DMS114 treated with DMSO at 0.1 percent for 48 hours (cell line): ENCODE results near the gene PPP2R1A.
A peak's percentile ranks its signal among the peaks of the same experiment; 100 is the strongest.

Experiments
- DNase-seq: peaks from one replicate; lab custom pipeline; 2025; ENCODE audit not compliant: unreplicated experiment; lab: John Stamatoyannopoulos, UW

PPP2R1A gene

GRCh38 chr19:52189735-52190486 is at the start of gene PPP2R1A:
TSS of gene PPP2R1A (plus strand) at chr19:52190052. CDS start at chr19:52190097, 45 bp downstream.
- DNase-seq = peak; percentile 100

DNA sequence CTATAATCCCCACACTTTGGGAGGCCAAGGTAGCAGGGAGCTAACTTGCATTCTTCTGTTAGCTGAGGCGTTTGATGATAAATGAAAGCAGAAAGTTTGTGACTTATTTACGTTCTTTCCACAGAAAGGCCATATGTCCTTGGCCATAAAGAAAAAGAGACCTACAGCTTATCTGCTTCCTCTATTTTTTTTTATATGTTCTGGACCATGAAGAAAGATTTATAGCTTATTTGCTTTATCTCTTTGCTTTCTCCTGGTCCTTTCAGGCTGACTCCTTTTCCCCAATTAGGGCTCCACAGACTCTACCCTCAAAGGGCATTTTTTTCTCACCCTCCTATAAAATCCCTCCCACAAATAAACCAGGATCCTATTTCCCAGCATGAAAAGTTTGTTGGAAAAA is 48.6 kb upstream of the PPP2R1A start:
- no peak for DNase-seq

GRCh38 chr19:52142001-52142595 is 47.8 kb upstream of the PPP2R1A start:
- no peak for DNase-seq

- no peak for DNase-seq
Measured at GRCh38 chr19:52148256-52148655, 41.6 kb upstream of the PPP2R1A start.

GRCh38 chr19:52155596-52156359 is 34.1 kb upstream of the PPP2R1A start:
- DNase-seq = no peak

DNA sequence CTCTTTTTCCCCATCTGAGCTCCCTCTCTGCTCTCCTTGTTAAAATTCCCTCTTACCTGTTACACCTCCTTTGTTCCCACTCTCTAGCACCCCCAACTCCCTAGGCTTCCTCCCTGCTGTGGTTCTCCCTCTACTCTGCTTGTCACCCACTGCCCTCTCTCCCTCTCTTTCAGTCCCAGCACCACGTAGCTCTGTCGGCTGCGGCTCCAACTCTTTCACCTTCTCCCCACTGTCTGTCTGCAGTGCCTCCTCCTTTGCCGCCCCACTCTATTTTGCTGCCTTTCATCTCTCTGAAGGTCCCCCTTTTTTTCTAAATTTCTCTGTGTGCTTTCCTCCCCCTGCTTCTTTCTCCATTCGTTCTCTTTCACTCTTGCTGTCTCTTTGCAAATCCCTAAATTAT is 19.5 kb upstream of the PPP2R1A start:
- no peak for DNase-seq

- no peak for DNase-seq
Measured at GRCh38 chr19:52170863-52171320, 19.0 kb upstream of the PPP2R1A start.

DNA sequence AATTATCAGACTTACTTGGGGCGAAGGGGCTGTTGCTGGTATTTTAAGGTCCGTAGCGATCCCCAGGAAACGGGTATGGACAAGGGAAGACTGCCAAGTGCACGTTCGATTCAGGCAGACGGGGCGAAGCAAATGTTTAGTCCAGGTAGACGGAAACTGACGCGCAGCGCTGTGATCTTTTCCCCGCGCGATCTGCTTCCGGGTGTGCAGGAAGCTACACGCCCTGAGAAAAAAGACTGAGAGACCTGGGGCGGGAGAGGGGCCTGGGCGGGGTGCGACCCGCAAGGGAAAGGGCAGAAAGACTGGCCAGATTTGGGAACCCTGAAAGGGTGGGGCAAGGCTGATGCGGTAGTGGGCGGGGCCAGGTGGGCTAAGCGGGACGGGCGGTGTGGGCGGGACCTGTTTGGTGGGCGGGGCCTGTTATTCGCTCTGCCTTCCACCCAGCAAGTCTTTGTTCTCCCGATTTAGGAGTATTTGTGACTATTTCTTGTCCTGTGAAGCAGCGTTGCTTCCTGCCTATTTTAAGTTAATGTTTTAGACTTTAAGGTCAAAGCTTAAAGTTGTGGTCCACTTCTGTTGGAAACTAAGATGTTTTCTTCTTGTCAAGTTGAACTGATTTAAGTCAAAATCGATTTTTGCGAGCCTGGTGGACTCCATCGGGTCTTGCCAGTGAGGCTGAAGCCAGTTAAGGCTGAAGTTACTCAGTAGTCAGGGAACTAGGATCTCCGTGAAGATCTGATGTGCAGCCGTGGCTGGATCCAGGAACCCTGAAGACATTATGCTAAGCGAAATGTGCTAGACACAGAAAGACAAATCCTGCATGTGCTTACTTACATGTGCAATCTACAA is 18.3 kb upstream of the PPP2R1A start, which contains the start of gene ZNF836:
Gene ZNF836, minus strand, starts transcription at position 301 of the 849 bp plus-strand sequence. CDS start 3,549 bp downstream, outside the sequence.
- DNase-seq = peak; percentile 62

DNA sequence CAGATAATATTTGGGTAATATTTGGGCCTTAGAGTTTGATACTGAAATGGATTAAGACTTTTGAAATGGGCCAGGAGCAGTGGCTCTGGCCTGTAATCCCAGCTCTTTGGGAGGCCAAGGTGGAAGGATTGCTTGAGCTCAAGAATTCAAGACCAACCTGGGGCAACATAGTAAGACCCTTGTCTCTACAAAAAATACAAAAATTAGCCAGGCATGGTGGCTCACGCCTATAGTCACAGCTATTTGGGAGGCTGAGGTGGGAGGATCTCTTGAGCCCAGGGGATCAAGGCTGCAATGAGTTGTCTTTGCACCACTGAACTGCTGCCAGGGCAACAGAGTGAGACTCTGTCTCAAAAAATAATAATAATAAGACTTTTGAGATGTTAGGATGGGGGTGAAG is 17.5 kb upstream of the PPP2R1A start:
- no peak for DNase-seq

DNA sequence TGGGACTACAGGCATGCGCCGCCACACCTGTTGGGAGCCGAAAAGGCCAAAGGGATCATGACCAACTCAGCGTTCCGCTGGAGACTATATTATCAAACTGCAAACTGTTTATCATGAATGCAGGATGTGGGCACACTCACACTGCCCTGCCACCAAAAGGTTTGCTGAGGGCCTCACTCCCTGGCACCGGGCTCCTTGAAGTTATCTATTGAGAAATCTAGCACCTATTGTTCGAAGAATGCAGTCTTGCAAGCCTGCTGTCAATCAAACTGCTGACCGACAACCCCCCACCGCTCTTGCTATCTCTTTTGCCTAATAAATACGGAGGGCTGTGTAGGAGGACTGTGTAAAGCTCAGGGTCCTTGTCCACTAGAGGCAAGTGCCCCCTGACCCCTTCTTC is 13.3 kb upstream of the PPP2R1A start:
- no peak for DNase-seq

DNA sequence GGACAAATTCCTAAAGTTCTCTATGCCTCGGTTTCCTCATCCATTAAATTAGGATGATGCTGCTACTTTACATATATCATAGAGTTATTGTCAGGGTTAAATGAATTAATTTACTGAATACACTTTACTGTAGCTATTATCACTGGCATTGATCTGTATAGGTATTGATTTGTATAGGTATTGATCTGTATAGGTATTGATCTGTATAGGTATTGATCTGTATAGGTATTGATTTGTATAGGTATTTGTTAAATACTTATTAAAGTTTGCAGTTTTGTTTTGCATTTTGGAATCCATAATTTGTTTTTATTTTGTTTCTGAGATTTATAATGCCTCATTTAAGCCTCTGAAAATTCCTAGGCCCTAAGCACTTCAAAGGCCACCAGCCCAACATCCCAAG is 2.4 kb upstream of the PPP2R1A start:
- DNase-seq = no peak

GRCh38 chr19:52188822-52189734 is 774 bp upstream of the PPP2R1A start:
- no peak for DNase-seq

GRCh38 chr19:52190487-52191293 is 838 bp downstream of the PPP2R1A start:
- no peak for DNase-seq

DNA sequence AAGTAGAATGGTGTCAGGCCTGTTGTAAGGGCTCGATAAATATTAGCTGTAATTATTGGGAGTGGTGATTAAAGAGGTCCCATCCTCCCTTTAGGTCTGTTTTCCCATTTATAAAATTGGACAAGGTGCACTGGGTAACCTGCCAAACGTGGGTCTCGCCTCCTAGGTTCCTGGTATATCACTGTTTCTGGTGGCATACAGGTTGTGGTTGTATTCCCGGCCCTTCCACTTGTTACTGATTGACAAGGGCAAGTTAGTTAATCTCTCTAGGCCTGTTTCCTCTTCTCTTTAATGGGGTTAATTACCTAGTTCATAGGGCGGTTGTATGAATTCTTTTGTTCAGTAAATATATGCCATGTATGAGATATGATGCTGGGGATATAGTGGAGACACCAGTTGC is 1.5 kb downstream of the PPP2R1A start:
- no peak for DNase-seq

GRCh38 chr19:52191951-52192350 is 2.1 kb downstream of the PPP2R1A start:
- no peak for DNase-seq

DNA sequence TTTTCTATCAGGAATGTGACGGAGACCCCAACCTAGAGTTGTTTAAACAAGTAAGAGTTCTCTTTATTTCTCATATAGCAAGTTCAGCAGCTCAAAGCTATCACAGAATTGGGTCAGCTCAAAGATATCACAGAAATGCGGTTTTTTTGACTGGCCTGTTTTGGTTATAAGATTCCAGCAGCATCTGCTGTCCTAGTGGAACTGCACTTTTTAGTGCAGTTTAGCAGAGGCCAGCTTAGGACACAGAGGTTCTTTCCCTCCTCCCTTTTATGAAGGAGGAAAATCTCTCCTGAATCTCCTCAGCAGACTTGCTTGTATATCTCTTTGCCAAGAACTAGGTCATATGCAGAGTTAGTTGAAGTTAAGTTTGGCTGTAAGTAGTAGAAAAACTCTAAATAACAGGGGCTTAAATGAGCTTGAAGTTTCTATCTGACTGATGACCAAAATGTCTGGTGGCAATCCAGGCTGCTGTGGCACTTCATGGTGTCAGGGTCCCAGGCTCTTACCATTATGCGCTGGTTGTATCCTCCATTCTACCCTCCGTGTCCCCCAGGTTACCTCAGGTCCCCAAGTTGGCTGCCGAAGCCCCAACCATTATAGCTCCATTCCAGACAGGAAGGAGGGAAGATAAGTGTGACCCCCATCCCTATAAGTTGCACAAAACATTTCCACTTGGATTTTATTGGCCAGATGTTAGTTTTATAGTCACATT is 6.6 kb downstream of the PPP2R1A start:
- no peak for DNase-seq

GRCh38 chr19:52197964-52198363 is 8.1 kb downstream of the PPP2R1A start:
- DNase-seq = no peak

- no peak for DNase-seq
Measured at GRCh38 chr19:52198678-52199077, 8.8 kb downstream of the PPP2R1A start.
